ENCODE measurements around the gene KLK13. TPM values are rescaled to one million over a fixed set of nuclear protein-coding genes. Genes with fewer than 3 reads are reported as not detected.

The KLK13 gene
- total RNA-seq = not detected in 2 replicates

- no peak for DNase-seq (ENCODE audit: low read depth, low spot score)
Observed at GRCh38 chr19:51064534-51065220, at the start of gene KLK13. Gene KLK13, minus strand, starts transcription at chr19:51065092. Its CDS starts 25 bp downstream, at chr19:51065067.

- no peak for DNase-seq (ENCODE audit: low read depth, low spot score)
Observed at GRCh38 chr19:51114087-51114729, 49.3 kb upstream of the KLK13 start.

GRCh38 chr19:51111606-51112005 is 46.7 kb upstream of the KLK13 start:
- no peak for DNase-seq (ENCODE audit: low read depth, low spot score)

- DNase-seq (ENCODE audit: low read depth, low spot score) = no peak
Observed at GRCh38 chr19:51110666-51110971, 45.7 kb upstream of the KLK13 start.

- no peak for DNase-seq (ENCODE audit: low read depth, low spot score)
Observed at GRCh38 chr19:51108805-51109146, 43.9 kb upstream of the KLK13 start.

- DNase-seq (ENCODE audit: low read depth, low spot score) = peak; percentile 98
Observed at GRCh38 chr19:51108066-51108804, 43.3 kb upstream of the KLK13 start, which contains the start of gene CTU1. Gene CTU1, minus strand, starts transcription at chr19:51108409. Its CDS starts 3,840 bp downstream, at chr19:51104569.

GRCh38 chr19:51107406-51108065 is 42.6 kb upstream of the KLK13 start:
- DNase-seq (ENCODE audit: low read depth, low spot score) = no peak

- DNase-seq (ENCODE audit: low read depth, low spot score) = no peak
Observed at GRCh38 chr19:51103926-51104341, 39.0 kb upstream of the KLK13 start.

- no peak for DNase-seq (ENCODE audit: low read depth, low spot score)
Observed at GRCh38 chr19:51102991-51103390, 38.1 kb upstream of the KLK13 start.

- no peak for DNase-seq (ENCODE audit: low read depth, low spot score)
Observed at GRCh38 chr19:51101171-51101865, 36.4 kb upstream of the KLK13 start.

GRCh38 chr19:51100601-51101000 is 35.7 kb upstream of the KLK13 start:
- no peak for DNase-seq (ENCODE audit: low read depth, low spot score)

GRCh38 chr19:51099047-51099382 is 34.1 kb upstream of the KLK13 start:
- no peak for DNase-seq (ENCODE audit: low read depth, low spot score)

- DNase-seq (ENCODE audit: low read depth, low spot score) = no peak
Observed at GRCh38 chr19:51098365-51099046, 33.6 kb upstream of the KLK13 start.

GRCh38 chr19:51097796-51098195 is 32.9 kb upstream of the KLK13 start:
- DNase-seq (ENCODE audit: low read depth, low spot score) = no peak

- no peak for DNase-seq (ENCODE audit: low read depth, low spot score)
Observed at GRCh38 chr19:51097166-51097738, 32.4 kb upstream of the KLK13 start.

- no peak for DNase-seq (ENCODE audit: low read depth, low spot score)
Observed at GRCh38 chr19:51096473-51097165, 31.7 kb upstream of the KLK13 start.

- no peak for DNase-seq (ENCODE audit: low read depth, low spot score)
Observed at GRCh38 chr19:51094696-51095279, 29.9 kb upstream of the KLK13 start.

- DNase-seq (ENCODE audit: low read depth, low spot score) = no peak
Observed at GRCh38 chr19:51093510-51094345, 28.8 kb upstream of the KLK13 start.

- no peak for DNase-seq (ENCODE audit: low read depth, low spot score)
Observed at GRCh38 chr19:51093101-51093500, 28.2 kb upstream of the KLK13 start.
